H1 (cell line): ENCODE measurements around the gene PLD5. TPM values are rescaled to one million over a fixed set of nuclear protein-coding genes. Genes with fewer than 3 reads are reported as not detected.

Source experiments
- CTCF ChIA-PET: fragments of 300-600 bp; sonication (Branson Sonifier 250); formaldehyde crosslinking; loops from one replicate; lab custom pipeline; 2021; ENCODE audit not compliant: partially characterized antibody; lab: Charles Lee
- POLR2A ChIA-PET: fragments of 300-600 bp; sonication (Branson Sonifier 250); formaldehyde crosslinking; loops from one replicate; lab custom pipeline; 2021; ENCODE audit warnings: inconsistent platforms; ENCODE audit not compliant: partially characterized antibody; lab: Charles Lee
- DNase-seq, 2 experiments: peaks; one replicate each; pipeline versions ENCODE4 v3.0.0 to v3.0.0-alpha.2; 2010 to 2022; ENCODE audit warnings: low spot score in 2 of 2, low read depth in 1 of 2, mixed read lengths in 1 of 2
- FAIRE-seq: peaks from 2 replicates; lab custom pipeline; 2011; peaks lifted over from hg19 to GRCh38; lab: Jason Lieb, UNC
- H2AFZ ChIP-seq: 2 replicates; pipeline ENCODE4 v1.8.1; 2012; ENCODE audit warnings: low read length, inconsistent platforms
- H2AK5ac ChIP-seq: 2 replicates; pipeline ENCODE4 v1.6.1; 2013; ENCODE audit warnings: low read depth, low read length
- H2BK120ac ChIP-seq: replicated peaks from 2 replicates; pipeline ENCODE3; 2013; ENCODE audit warnings: low read depth, low read length, inconsistent platforms
- H2BK12ac ChIP-seq: 2 replicates; pipeline ENCODE4 v1.6.1; 2013; ENCODE audit warnings: low read depth, low read length
- H2BK15ac ChIP-seq: 2 replicates; pipeline ENCODE4 v1.6.1; 2013; ENCODE audit warnings: low read length
- H2BK20ac ChIP-seq: 2 replicates; pipeline ENCODE4 v1.6.1; 2013; ENCODE audit warnings: low read length
- H2BK5ac ChIP-seq: 2 replicates; pipeline ENCODE4 v1.6.1; 2013; ENCODE audit warnings: low read depth, low read length
- H3K14ac ChIP-seq: 2 replicates; pipeline ENCODE4 v1.6.1; 2013; ENCODE audit warnings: inconsistent platforms; ENCODE audit not compliant: insufficient read length
- H3K18ac ChIP-seq: 2 replicates; pipeline ENCODE4 v1.6.1; 2013; ENCODE audit warnings: low read length; ENCODE audit errors: extremely low read depth
- H3K23ac ChIP-seq: 2 replicates; pipeline ENCODE4 v1.6.1; 2013; ENCODE audit warnings: inconsistent platforms; ENCODE audit not compliant: insufficient read length
- H3K23me2 ChIP-seq: 2 replicates; pipeline ENCODE4 v1.6.1; 2013; ENCODE audit warnings: low read depth, low read length
- H3K27ac ChIP-seq: 2 replicates; pipeline ENCODE4 v1.6.1; 2011; ENCODE audit warnings: low read depth, low read length, inconsistent platforms
- H3K27me3 ChIP-seq, 4 experiments: replicated peaks in 1 of 4; 1 replicate in 1 of 4; 2 replicates in 3 of 4; pipeline versions ENCODE4 v1.6.1 to v1.8.1; 2011 to 2013; ENCODE audit warnings: low read length in 3 of 4, mild to moderate bottlenecking in 3 of 4, inconsistent platforms in 2 of 4, mixed read lengths in 2 of 4, moderate library complexity in 1 of 4; ENCODE audit not compliant: control insufficient read depth in 3 of 4, insufficient read depth in 3 of 4; ENCODE audit errors: extremely low read depth in 1 of 4
- H3K36me3 ChIP-seq, 4 experiments: 2 replicates each; pipeline versions ENCODE4 v1.6.1 to v1.8.1; 2011 to 2013; ENCODE audit warnings: mild to moderate bottlenecking in 4 of 4, low read length in 3 of 4, moderate library complexity in 2 of 4, control low read depth in 1 of 4, inconsistent platforms in 1 of 4; ENCODE audit not compliant: insufficient read depth in 4 of 4, control insufficient read depth in 2 of 4
- H3K4ac ChIP-seq: replicated peaks from 2 replicates; pipeline ENCODE3; 2013; ENCODE audit warnings: low read length, low read depth, mixed read lengths, inconsistent platforms; ENCODE audit not compliant: insufficient read length
- H3K4me1 ChIP-seq, 4 experiments: replicated peaks in 1 of 4; 1 replicate in 1 of 4; 2 replicates in 3 of 4; pipeline versions ENCODE4 v1.6.1 to v1.8.1; 2011 to 2013; ENCODE audit warnings: low read length in 3 of 4, inconsistent platforms in 2 of 4, mixed read lengths in 1 of 4; ENCODE audit not compliant: insufficient read depth in 4 of 4, control insufficient read depth in 3 of 4
- H3K4me2 ChIP-seq, 2 experiments: 2 replicates each; pipeline versions ENCODE4 v1.6.1 to v1.8.1; 2011 to 2013; ENCODE audit warnings: low read depth in 2 of 2, low read length in 2 of 2, control low read depth in 1 of 2, inconsistent platforms in 1 of 2, mild to moderate bottlenecking in 1 of 2; ENCODE audit not compliant: insufficient read depth in 1 of 2
- H3K4me3 ChIP-seq, 4 experiments: fragments of 200-600, 300-600 bp in 1 of 4; sonication (generic), shearing (Covaris generic), sonication (Bioruptor Twin) in 1 of 4; 2 replicates each; pipeline versions ENCODE4 v1.5.1 to v1.8.1; 2011 to 2016; ENCODE audit warnings: low read length in 4 of 4, low read depth in 3 of 4, control low read depth in 2 of 4, inconsistent platforms in 2 of 4, mild to moderate bottlenecking in 2 of 4, mixed read lengths in 1 of 4, moderate library complexity in 1 of 4; ENCODE audit not compliant: insufficient read depth in 2 of 4; ENCODE audit errors: extremely low read depth in 1 of 4
- H3K56ac ChIP-seq: replicated peaks from 2 replicates; pipeline ENCODE3; 2013; ENCODE audit warnings: low read depth, mild to moderate bottlenecking, mixed read lengths, low read length, inconsistent platforms; ENCODE audit not compliant: insufficient read length
- H3K79me1 ChIP-seq: 2 replicates; pipeline ENCODE4 v1.6.1; 2013; ENCODE audit warnings: low read depth, low read length, control low read depth
- H3K79me2 ChIP-seq, 2 experiments: 2 replicates each; pipeline versions ENCODE4 v1.6.1 to v1.8.1; 2012 to 2013; ENCODE audit warnings: low read length in 2 of 2, mild to moderate bottlenecking in 2 of 2, inconsistent platforms in 1 of 2; ENCODE audit not compliant: insufficient read depth in 2 of 2, control insufficient read depth in 1 of 2
- H3K9ac ChIP-seq, 4 experiments: replicated peaks in 1 of 4; 1 replicate in 1 of 4; 2 replicates in 3 of 4; pipeline versions ENCODE4 v1.6.1 to v1.8.1; 2011 to 2013; ENCODE audit warnings: low read depth in 3 of 4, low read length in 3 of 4, control low read depth in 2 of 4, mild to moderate bottlenecking in 2 of 4, moderate library complexity in 2 of 4, inconsistent platforms in 1 of 4; ENCODE audit errors: extremely low read depth in 1 of 4
- H3K9me3 ChIP-seq, 2 experiments: 2 replicates each; pipeline versions ENCODE4 v1.6.1 to v1.8.1; 2012 to 2013; ENCODE audit warnings: mild to moderate bottlenecking in 2 of 2, moderate library complexity in 2 of 2, control low read depth in 1 of 2, inconsistent platforms in 1 of 2, low read depth in 1 of 2, low read length in 1 of 2, mixed read lengths in 1 of 2; ENCODE audit not compliant: insufficient read depth in 2 of 2
- H4K20me1 ChIP-seq, 2 experiments: replicated peaks in 1 of 2; 2 replicates each; pipeline versions ENCODE3 to v1.8.1; 2011 to 2013; ENCODE audit warnings: inconsistent platforms in 2 of 2, low read length in 2 of 2, mild to moderate bottlenecking in 1 of 2; ENCODE audit not compliant: insufficient read depth in 2 of 2, control insufficient read depth in 1 of 2
- H4K5ac ChIP-seq: 2 replicates; pipeline ENCODE4 v1.6.1; 2013; ENCODE audit warnings: low read length, low read depth, mixed read lengths, inconsistent platforms; ENCODE audit not compliant: insufficient read length
- H4K8ac ChIP-seq: 2 replicates; pipeline ENCODE4 v1.8.0; 2013; ENCODE audit warnings: mild to moderate bottlenecking, moderate library complexity, low read length, inconsistent platforms; ENCODE audit not compliant: insufficient read depth; ENCODE audit errors: extremely low read depth
- H4K91ac ChIP-seq: replicated peaks from 2 replicates; pipeline ENCODE3; 2013; ENCODE audit warnings: low read length, mixed read lengths, inconsistent platforms; ENCODE audit not compliant: insufficient read length
- GTF2F1 ChIP-seq: IDR thresholded peaks from 2 replicates; pipeline ENCODE4 v1.6.1; 2012; ENCODE audit warnings: low read depth, low read length, improper control_type of control experiment, borderline replicate concordance
- NRF1 ChIP-seq: IDR thresholded peaks from 2 replicates; pipeline ENCODE4 v1.6.1; 2011; ENCODE audit warnings: mild to moderate bottlenecking, low read depth, low read length, improper control_type of control experiment
- PHF8 ChIP-seq: fragments of 200-600 bp; sonication (generic); conservative IDR thresholded peaks from 2 replicates; pipeline ENCODE4 v1.7.1; 2012; ENCODE audit warnings: low read depth, mild to moderate bottlenecking, inconsistent platforms, low read length, moderate library complexity
- SP4 ChIP-seq: IDR thresholded peaks from 2 replicates; pipeline ENCODE4 v1.6.1; 2012; ENCODE audit warnings: low read length, inconsistent platforms
- WGBS, 2 experiments: shearing (Covaris generic) in 1 of 2; methylation state at CpG; one replicate each; pipeline versions ENCODE4 v1.1.6 to v1.1.7; 2013 to 2015; ENCODE audit warnings: low lambda C conversion rate in 2 of 2, mixed read lengths in 2 of 2, inconsistent platforms in 1 of 2, low coverage in 1 of 2, missing lambda C conversion rate in 1 of 2; ENCODE audit not compliant: insufficient replicate concordance in 2 of 2, insufficient coverage in 1 of 2, insufficient read length in 1 of 2; ENCODE audit errors: extremely low coverage in 1 of 2, missing lambda C conversion rate in 1 of 2; 5-methylcytosine and 5-hydroxymethylcytosine counted together
- polyA plus RNA-seq, 7 experiments: library from polyadenylated mRNA; depleted of rRNA in 3 of 7; stranded (reverse) in 5 of 7; unstranded in 2 of 7; fragments of >200 nt in 5 of 7; fragments of 200-250 nt in 2 of 7; gene quantifications; 1 replicate in 5 of 7; 2 replicates in 1 of 7; 4 replicates in 1 of 7; pipeline versions ENCODE4 v1.2.1 to v1.2.3, GENCODE V29; 2011 to 2013; ENCODE audit warnings: missing spikeins in 2 of 7, mixed read lengths in 2 of 7
- total RNA-seq: library from RNA; stranded (reverse); fragmentation: NEBNext Ultra II Directional; extraction: Animal tissue kit (Norgen Biotek cat#: 25700); gene quantifications from 2 replicates; pipeline ENCODE4 v1.2.1, GENCODE V29; 2021

Gene PLD5
- total and polyA plus RNA-seq, 2 of the 8 experiments (the other 6 are each of a cell fraction or from before 2014, with no cell fraction given) = 0.86 to 8.5 TPM

DNA sequence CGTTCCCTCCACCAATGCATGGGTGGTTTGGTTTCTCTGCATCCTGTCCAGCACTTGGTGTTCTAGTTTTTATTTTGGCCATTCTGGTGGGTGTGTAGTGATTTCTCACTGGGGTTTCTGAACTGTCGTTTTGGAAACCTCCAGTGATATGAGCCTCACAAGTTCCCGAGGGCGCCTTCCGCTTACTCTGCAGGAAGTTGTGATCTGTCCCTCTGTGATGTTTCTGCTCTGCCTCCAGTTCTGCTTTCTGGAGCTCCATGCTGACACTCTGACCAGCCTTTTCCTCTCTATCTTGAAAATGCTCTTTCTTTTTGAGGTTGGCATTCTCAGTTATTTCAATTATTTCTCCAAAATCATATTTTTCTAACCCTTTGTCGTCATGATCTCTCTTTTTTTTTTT lies 111.6 kb downstream of the PLD5 start:
- Histone ChIP-seq H3K23ac (no peak overlapping the region), H3K9ac (no peak overlapping the region), H3K4me2 (no peak overlapping the region), H4K5ac (no peak overlapping the region), H3K4me1 (peaks cover 0 to 6% (median 0%) of the 10 kb centered on the region in 4 experiments; a peak in 3 of 7 replicates), H3K56ac (no peak overlapping the region), H2BK5ac (no peak overlapping the region), H3K36me3 (no peaks in the 10 kb centered on the region; a peak in 1 of 8 replicates), H2BK12ac (no peak overlapping the region), H4K91ac (no peak overlapping the region), H3K23me2 (no peaks in the 10 kb centered on the region), H2BK15ac (no peak overlapping the region), H2AFZ (no peak overlapping the region), H3K79me2 (no peaks in the 10 kb centered on the region), H2AK5ac (no peak overlapping the region), H2BK20ac (no peak overlapping the region), H3K9me3 (peaks cover 7 to 9% of the 10 kb centered on the region in 2 experiments; a peak in 1 of 4 replicates), H3K79me1 (no peaks in the 10 kb centered on the region), H2BK120ac (no peak overlapping the region)
- POLR2A ChIA-PET = no interaction called here
- no peak for TF ChIP-seq PHF8
- no peak for TF ChIP-seq NRF1
- no peak for TF ChIP-seq GTF2F1
- TF ChIP-seq SP4 = no peak
- TF ChIP-seq, all 59 proteins: peak for 0
- H3K4me3 ChIP-seq = no peak overlapping the region
- CTCF ChIA-PET = interaction anchor here (0.6 to 1.1 kb wide), 2 partner anchors 384 to 418 kb away, joined by 3 read pairs; no protein-coding TSS in a partner anchor
- DNase-seq (no peak), FAIRE-seq (no peak)
- WGBS, 2 experiments = 86% methylated on average over 6 of the region's 6 CpGs; no CpG with 5 or more reads in 1 of the 2 experiments
- H3K4ac ChIP-seq = no peak overlapping the region
- no peak overlapping the region for H4K8ac ChIP-seq
- H3K14ac ChIP-seq = no peak overlapping the region
- H4K20me1 ChIP-seq = no peaks in the 10 kb centered on the region
- no peaks in the 10 kb centered on the region for H3K27me3 ChIP-seq
- H3K27ac ChIP-seq = no peak overlapping the region
- no peak overlapping the region for H3K18ac ChIP-seq
